BE2C (cell line): Measurements from ENCODE around the gene PTPN18.

ENCODE experiments used
- DNase-seq: peaks from one replicate; pipeline ENCODE4 v3.0.0-alpha.2; 2020
- H3K27me3 ChIP-seq: fragments of 250-450 bp; sonication (Bioruptor Pico); 2 replicates; pipeline ENCODE4 v1.5.1; 2020; ENCODE audit warnings: mild to moderate bottlenecking
- H3K36me3 ChIP-seq: fragments of 250-450 bp; sonication (Bioruptor Pico); 2 replicates; pipeline ENCODE4 v1.5.1; 2020; ENCODE audit warnings: mild to moderate bottlenecking
- H3K4me1 ChIP-seq: fragments of 250-450 bp; sonication (Bioruptor Pico); 2 replicates; pipeline ENCODE4 v1.5.1; 2020
- H3K4me3 ChIP-seq: 2 replicates; pipeline ENCODE4 v1.5.1; 2011; ENCODE audit warnings: low read depth, low read length
- H3K9me3 ChIP-seq: fragments of 250-450 bp; sonication (Bioruptor Pico); 2 replicates; pipeline ENCODE4 v1.5.1; 2020
- TF ChIP-seq, protein P1 (sequence below): IDR thresholded peaks from 2 replicates; pipeline ENCODE4 v1.5.1; 2012; ENCODE audit warnings: mild to moderate bottlenecking, low read depth, low read length

PTPN18 gene

DNA sequence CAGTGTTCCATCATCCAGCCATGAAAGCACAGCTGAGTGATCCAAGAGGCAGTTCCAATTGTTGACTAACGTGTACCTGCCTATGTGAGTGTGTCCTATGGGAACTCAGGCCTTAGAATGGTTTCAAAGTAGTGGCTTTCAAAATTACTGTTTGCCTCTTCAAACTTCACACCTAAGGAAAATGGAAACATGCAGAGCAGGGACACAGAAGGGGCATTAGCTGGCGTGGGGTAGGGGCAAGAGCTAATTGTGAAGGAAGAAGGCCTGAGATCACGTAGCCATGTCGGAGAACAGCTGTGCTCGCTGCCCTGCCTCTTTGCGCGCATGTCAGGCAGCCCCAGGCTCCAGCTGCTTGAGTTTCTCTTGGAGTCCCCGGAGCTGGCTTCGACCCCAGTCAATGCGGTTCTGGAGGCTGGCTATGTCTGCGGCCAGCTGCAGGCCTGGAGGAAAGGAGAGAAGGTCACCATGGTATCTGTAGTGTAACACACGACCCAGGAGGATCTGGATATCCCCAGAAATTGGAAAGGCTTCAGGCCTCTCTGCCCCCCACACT lies 17.0 kb upstream of the PTPN18 start:
- DNase-seq, result no peak
- H3K36me3 ChIP-seq, result no peaks in the 10 kb centered on the region
- H3K4me1 ChIP-seq, result no peaks in the 10 kb centered on the region; the same call in 1 of the 2 replicates
- no peaks in the 10 kb centered on the region for H3K9me3 ChIP-seq
- H3K4me3 ChIP-seq, result no peak overlapping the region
- H3K27me3 ChIP-seq, result no peaks in the 10 kb centered on the region
- TF ChIP-seq, protein P1, sequence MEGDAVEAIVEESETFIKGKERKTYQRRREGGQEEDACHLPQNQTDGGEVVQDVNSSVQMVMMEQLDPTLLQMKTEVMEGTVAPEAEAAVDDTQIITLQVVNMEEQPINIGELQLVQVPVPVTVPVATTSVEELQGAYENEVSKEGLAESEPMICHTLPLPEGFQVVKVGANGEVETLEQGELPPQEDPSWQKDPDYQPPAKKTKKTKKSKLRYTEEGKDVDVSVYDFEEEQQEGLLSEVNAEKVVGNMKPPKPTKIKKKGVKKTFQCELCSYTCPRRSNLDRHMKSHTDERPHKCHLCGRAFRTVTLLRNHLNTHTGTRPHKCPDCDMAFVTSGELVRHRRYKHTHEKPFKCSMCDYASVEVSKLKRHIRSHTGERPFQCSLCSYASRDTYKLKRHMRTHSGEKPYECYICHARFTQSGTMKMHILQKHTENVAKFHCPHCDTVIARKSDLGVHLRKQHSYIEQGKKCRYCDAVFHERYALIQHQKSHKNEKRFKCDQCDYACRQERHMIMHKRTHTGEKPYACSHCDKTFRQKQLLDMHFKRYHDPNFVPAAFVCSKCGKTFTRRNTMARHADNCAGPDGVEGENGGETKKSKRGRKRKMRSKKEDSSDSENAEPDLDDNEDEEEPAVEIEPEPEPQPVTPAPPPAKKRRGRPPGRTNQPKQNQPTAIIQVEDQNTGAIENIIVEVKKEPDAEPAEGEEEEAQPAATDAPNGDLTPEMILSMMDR, result no peak

DNA sequence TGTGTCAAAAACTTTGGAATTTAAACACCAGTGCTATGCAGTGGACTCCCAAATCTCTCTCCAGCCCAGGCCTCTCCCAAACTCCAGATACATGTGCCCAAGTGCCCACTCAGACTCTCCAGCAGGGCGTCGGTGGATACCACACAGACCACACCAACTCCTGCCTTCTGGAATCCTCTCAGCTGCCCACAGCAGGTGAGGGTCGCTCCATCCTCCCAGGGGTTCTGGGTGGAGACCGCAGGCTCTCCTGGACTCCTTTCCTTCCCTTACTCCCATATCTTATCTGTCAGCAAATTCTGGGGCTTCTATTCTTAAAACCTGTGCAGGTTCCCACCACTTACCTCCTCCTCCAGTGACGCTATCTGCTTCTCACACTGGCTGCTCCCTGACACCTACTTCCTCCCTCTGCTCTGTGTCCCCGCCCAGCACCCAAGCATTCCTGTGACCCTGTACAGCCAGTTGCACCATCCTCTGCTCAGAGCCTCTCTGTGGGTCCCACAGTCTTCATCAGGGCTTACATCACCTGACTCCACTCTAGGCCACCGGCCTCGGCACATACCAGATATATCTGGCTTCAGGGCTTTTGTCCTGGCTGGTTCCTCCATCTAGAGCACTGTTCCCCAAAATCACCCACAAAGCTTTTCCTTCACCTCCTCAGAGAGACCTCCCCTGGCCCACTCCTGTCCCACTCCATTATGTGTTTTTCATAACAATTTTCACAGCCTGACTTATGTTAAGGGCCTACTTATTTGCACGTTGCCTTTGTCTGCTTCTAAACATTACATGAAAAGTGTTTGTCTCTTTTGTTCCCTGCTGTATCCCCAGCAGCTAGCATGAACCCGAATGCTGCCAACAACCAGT lies 15.7 kb upstream of the PTPN18 start:
- TF ChIP-seq, protein P1, result no peak
- H3K36me3 ChIP-seq, result peaks cover 7% of the 10 kb centered on the region
- H3K9me3 ChIP-seq, result no peaks in the 10 kb centered on the region

DNA sequence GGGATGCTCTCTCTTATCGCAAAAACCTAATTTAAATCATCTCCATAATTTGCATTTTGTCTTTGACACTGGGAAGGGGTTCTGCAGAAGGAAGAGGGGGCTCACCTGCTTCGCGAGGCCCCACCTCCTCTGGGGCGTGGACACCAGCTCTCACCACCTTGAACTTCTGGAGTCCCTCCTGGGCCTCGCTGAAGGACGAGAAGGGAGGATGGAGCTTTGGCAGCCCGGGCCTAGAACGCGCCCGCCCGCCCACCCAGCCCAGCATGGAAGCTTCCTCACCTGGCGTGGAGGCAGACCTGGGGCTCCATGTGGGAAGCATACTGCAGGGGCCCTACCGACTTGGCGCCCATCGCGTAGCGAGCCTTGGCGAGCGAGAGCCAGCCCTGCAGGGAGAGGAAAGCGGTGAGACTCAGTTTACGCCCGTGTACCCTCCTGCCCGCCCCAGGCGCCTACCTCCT lies 14.3 kb upstream of the PTPN18 start:
- H3K36me3 ChIP-seq, result peaks cover 20% of the 10 kb centered on the region
- H3K4me3 ChIP-seq, result peak overlapping the region; percentile 88
- TF ChIP-seq, protein P1, result no peak
- DNase-seq, result no peak
- no peaks in the 10 kb centered on the region; the same call in 1 of the 2 replicates for H3K4me1 ChIP-seq
- H3K9me3 ChIP-seq, result no peaks in the 10 kb centered on the region
- H3K27me3 ChIP-seq, result no peaks in the 10 kb centered on the region

More for the DNA sequence above, 15.7 kb upstream of the PTPN18 start:
- Histone ChIP-seq H3K4me1 (no peaks in the 10 kb centered on the region; the same call in 1 of the 2 replicates), H3K27me3 (no peaks in the 10 kb centered on the region), H3K4me3 (no peak overlapping the region)
- DNase-seq, result no peak

DNA sequence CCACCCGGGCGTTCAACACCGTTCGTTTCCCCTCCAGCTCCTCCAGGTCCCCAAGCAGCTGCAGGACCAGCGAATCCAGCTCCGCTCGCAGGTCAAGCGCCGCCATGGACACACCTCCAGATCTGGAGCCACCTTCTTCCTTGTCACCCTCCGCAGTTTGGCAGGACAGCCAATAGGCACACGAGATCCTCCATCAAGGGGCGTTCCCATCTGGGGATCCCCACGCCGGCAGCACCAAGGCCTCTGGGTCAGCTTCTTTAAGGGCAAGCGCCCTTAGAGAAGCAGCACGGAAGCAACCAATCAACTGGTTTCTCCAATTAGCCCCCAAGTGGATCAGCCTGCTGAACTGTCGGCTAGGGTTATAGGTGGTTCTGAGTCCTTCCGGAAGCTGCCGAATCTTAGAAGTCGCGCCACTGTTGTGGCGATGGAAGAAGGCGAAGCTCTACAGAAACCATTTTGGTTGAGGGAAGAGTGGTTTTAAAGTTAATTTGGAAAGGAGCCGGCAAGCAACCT lies 13.8 kb upstream of the PTPN18 start:
- H3K9me3 ChIP-seq, result no peaks in the 10 kb centered on the region
- DNase-seq, result peak; percentile 81
- H3K27me3 ChIP-seq, result no peaks in the 10 kb centered on the region
- peaks cover 24% of the 10 kb centered on the region for H3K36me3 ChIP-seq
- H3K4me3 ChIP-seq, result peak overlapping the region; percentile 88
- no peaks in the 10 kb centered on the region; the same call in 1 of the 2 replicates for H3K4me1 ChIP-seq
- TF ChIP-seq, protein P1, result no peak

DNA sequence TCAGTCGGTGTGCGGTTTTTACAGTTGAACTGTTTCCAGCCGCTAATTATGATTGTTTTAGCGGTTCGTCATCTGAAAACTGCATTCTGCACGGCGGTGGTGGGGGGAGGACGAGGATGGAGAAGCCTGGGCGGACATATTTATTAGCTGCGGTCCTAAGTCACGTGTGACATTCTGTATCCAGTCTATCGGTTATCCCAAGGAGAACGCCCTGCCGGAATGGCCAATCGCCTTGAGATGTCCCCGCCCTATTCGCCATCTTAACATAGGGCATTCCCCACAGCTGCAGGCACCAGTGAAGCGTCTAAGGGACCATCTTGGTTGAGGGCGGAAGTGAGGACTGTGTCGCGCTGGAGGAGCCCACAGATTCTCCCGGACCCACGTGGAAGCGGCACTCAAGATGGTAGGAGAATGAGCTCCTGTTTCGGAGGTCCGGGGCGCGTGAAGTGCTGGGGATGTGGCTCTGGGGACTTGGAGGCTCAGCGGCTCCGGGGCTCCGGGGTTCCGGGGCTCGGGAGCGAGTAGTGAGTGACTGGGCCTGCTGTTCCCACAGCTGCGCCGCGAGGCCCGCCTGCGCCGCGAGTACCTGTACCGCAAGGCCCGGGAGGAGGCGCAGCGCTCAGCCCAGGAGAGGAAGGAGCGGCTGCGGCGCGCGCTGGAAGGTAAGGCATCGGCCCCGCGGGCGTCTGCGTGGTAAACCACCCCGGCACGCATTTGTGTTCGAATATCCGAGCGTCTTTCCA lies 13.2 kb upstream of the PTPN18 start, which contains the start of gene IMP4:
IMP4 (plus strand) TSS at position 365 of the 743 bp plus-strand sequence; CDS start at position 401, 36 bp downstream.
- no peaks in the 10 kb centered on the region for H3K27me3 ChIP-seq
- H3K36me3 ChIP-seq, result peaks cover 25% of the 10 kb centered on the region
- no peaks in the 10 kb centered on the region for H3K9me3 ChIP-seq
- H3K4me1 ChIP-seq, result no peaks in the 10 kb centered on the region; the same call in 1 of the 2 replicates
- DNase-seq, result peak; percentile 90
- TF ChIP-seq, protein P1, result peak; percentile 18; the same call in 1 of the 2 replicates
- peak within 1 kb of the TSS; percentile 88 for H3K4me3 ChIP-seq
